SKM-1 treated with dmso at 0.1 percent for 144 hours (cell line): ENCODE measurements around the gene GATAD2A.
A peak's percentile ranks its signal among the peaks of the same experiment; 100 is the strongest.

ENCODE experiments used
- DNase-seq: peaks from one replicate; lab custom pipeline; 2025; ENCODE audit not compliant: unreplicated experiment; lab: John Stamatoyannopoulos, UW

The GATAD2A gene

DNA sequence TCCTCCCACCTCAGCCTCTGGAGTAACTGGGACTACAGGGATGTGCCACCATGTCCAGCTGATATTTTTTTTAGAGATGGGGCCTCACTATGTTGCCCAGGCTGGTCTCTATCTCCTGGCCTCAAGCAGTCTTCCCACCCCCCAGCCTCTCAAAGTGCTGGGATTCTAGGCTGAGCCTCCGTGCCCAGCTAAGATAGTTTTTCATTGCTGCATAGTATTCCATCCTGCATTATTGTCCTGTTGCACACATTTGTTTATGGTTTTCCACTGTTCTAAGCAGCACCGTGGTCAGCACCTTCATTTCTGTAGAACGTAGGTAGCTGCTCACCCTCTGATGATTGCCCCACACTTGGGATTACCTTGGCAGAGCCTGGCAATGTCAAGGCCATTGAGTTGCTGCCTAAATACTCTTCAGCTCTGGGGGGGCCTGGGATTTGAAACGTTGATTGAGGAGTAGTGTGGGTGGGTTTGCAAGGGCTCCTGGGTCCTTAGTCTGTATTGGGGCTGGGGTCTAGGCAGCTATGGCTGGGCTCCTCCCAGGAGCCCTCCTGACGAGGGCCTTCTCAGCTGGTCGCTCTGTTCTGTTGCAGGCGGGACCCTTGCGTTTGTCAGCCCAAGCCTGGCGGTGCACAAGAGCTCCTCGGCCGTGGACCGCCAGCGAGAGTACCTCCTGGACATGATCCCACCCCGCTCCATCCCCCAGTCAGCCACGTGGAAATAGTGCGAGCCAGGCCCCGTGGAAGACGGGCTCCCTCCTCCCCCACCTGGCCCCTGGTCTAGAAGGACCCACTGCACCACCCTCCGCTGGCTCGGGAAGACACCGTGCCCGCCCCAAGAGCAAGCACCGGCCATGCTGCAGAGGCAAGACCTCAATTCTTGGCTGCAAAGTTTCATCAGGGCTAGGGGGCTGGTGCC lies 99.5 kb downstream of the GATAD2A start:
- DNase-seq, result no peak

DNA sequence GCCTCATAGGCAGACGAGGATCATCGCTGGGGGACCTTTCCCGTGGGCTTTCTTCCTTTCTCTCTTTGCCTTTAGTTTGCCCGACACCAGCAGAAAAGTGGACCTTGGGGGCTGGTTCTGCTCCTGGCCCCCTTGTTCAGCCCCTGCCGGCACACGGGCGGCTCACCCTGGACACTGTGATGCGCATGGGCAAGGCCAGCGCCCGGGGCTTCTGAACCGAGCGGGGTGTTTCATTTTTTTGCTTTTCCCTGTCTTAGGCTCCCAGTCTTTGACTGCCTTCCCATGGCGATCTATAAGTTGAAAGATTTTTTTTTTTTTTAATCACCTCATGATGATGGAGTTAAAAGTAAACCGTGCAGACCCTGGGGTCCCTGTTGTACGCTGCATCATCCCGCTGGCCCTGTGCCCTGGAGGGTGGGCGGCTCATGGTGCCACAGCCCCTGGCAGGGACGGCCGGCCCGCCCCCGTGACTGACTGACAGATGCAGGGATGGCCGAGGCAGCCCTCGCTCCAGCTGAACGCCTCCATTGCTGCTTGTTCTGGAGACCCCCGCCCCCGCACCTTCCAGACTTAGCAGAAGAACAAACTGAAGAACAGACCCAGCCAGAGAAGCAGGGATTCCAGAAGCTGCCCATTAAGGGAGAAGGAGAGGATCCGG lies 100.3 kb downstream of the GATAD2A start:
- DNase-seq, result no peak

DNA sequence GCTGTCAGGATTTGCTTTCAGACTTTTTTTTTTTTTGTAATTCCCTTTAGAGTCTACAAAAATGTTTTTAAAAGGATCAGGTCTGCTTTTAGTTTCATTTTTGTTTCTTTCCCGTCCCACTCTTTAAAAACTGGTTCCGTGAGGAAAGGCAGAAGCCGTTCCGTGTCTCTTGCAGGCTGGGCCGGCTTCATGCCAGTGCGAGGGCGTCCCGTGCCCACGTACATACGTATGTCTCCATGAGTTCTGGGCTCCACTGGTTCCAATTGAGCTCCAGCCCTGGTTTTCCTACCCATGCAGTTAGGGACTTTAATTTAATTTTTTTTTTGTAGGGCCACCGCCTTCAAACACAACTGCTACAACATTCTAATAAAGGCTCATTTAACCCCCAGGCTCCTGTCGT lies 101.1 kb downstream of the GATAD2A start:
- no peak for DNase-seq

DNA sequence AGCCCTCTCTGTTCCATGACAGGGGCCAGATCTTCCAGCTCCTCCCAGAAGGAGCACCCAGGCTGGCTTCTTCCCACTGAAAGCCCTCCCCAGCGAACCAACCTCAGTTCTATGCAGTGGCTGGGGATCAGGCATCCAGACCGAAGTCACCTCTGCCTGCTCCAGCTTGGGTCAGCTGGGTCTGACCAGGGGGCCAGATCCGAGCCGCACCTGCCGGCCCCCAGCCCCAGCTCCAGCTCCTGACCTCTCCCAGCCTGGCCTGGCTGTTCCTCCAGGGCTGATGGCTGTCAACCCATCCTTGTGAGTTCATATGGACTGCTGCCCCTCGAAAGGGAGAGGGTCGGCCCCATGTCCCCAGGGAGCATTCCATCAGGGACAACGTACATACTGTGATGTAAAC lies 101.9 kb downstream of the GATAD2A start:
- no peak for DNase-seq

DNA sequence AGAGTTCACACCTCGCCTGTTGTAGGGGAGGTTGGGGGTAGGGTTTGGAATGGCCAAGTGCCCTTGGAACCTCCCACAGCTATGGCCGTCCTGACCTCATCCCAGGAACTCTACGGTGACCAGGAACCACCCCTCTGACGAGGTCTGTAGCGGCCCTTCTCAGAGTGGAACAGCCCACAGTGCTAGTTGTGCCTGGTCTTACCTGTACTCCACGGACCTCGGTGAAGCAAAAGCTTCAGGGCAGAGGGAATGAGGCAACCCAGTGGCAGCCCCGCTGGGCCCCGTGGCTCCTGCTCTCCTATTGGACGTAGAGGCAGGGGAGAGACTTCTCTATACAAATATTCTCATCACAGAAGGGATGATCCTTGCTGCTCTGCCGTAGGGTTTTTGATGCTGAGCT lies 102.7 kb downstream of the GATAD2A start:
- no peak for DNase-seq

DNA sequence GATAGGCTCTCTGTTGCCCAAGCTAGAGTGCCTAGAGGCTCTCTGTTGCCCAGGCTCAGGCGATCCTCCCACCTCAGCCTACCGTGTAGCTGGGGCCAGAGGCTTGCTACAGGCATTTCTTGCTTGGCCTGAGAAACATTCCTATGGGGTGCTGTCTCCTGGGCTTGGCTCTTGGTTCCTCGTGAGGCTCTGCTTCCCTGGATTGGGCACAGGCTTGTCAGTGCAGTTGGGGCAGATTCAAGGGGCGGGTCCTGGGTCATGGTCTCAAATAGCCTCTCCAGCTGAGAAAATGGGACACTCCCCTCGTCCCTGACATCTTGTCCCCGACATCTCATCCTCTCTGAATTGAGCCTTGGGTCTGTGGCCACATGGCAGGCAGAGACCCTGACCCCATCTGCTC lies 105.0 kb downstream of the GATAD2A start:
- DNase-seq, result no peak

DNA sequence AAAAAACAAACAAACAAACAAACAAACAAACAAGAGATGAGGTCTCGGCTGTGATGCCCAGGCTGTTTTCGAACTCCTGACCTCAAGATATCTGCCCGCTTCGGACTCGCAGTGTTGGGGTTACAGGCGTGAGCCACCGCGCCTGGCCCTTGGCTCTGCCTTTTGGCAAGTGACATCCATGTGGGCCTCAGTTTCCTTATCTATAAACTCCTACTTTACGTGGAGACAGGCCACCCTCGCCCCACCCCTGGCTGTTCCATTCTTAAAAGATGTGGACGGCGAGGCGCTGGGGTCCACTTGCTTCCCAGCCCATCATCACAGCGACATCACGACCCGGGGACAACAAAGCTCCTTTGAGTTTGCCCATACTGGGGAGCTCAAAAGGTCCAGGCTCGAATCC lies 108.2 kb downstream of the GATAD2A start:
- DNase-seq, result no peak

DNA sequence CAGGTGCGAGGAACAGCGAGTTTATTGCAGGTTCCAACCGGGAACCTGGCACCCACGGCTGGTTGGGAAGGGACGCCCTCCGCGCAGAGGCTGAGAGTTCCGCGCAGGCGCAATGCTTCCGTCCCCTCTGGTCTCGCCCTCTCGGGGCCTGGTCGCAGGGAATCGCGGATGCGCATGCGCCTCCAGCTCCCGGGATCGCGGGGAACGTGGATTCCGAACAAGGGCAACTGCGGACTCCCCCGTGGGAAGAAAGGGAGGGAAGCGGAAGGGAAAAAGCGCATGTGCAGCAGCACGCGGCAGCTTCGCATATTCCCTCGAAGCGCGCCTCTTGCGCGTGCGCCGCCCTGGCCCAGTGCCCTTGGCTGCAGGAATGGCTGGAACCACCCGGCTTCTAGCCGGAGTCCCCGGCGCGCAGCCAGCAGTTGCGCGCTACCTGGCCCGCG lies 108.8 kb downstream of the GATAD2A start:
- DNase-seq, result no peak

DNA sequence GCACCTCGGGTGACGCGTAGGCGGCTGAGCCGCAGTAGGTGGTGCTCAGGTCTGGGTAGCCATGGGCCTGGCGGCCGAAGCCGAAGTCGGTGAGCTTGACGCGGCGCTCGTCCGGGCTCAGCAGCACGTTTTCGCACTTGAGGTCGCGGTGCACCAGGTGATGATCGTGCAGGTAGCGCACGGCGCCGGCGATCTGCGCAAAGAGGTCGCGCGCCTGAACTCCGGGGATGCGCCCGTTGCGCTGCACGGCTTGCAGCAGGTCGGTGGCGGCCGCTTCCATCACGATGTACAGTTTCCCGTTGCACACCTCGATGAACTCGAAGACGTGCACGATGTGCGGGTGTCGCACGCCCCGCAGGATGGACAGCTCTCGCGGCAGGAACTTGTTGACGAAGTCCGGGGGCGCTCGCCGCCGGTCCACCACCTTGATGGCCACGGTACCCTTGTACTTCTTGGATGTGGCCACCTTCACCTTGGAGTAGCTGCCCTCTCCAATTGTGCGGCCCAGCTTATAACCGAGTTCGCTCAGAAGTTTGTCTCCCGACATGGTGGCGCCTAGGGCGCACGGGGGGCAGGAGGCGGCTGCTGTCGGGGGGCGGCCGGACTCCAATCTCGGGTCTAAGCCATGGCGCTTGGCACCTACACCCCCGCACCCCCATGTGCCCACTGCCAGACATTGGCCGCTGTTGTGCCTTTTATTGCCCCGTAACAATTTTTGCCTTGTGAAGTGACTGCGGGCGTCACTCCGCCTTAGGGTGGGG lies 109.6 kb downstream of the GATAD2A start, which contains the start of gene TSSK6:
Gene TSSK6 (minus strand): TSS at position 668 of the 761 bp plus-strand sequence. CDS start 121 bp downstream, at position 547.
- DNase-seq, result no peak

DNA sequence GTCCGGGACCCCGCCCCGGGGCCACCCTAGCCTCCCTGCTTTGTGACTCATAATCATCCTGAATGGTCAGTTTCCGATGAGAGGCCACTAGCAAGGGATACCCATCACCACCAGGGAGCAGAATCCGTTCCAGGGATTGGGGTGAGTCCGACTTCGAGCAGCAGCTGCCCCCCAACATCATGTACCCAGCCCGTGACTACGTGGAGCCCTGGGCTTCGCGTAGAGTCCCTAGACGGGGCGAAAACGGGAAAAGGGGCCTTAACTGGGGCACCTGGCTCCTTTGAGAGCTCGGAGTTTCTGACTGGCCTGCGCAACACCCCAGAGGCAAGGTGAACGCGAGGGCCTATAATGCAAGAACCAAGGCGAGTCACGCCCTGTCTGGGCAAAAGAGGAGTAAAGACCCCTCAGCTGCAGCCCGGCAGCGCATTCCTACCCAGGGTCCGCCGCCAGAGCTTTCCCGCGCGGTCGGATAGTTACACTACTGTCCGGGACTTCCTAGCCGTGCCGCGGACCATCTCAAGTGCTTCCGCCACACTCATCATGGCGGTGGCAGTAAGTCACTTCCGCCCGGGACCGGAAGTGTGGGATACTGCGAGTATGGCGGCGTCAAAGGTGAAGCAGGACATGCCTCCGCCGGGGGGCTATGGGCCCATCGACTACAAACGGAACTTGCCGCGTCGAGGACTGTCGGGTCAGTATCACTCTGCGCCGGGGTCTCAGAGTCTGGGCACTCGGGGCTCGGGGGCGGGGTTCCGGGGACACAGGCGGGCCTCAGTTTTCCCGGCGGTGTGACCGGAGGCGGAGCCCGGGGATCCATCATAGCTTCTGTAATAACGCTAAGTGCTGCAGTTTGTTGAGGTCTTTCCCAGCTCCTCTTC lies 110.4 kb downstream of the GATAD2A start, which contains the start of gene NDUFA13:
Gene NDUFA13 (plus strand): TSS at position 584 of the 878 bp plus-strand sequence. CDS start 14 bp downstream, at position 598.
- DNase-seq, result peak; percentile 84

DNA sequence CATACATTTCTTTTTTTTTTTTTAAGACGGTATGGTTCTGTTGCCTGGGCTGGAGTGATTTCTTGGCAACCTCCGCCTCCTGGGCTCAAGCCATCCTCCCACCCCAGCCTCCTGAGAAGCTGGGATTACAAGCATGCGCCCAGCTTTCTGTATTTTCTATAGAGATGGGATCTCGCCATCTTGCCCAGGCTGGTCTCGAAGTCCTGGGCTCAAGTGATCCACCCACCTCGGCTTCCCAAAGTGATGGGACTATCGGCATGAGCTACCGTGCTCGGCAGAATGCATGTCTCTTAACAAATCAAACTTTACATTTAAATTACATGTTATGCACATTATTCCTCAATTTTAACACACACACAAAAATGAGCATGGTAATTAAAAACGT lies 111.8 kb downstream of the GATAD2A start:
- no peak for DNase-seq

DNA sequence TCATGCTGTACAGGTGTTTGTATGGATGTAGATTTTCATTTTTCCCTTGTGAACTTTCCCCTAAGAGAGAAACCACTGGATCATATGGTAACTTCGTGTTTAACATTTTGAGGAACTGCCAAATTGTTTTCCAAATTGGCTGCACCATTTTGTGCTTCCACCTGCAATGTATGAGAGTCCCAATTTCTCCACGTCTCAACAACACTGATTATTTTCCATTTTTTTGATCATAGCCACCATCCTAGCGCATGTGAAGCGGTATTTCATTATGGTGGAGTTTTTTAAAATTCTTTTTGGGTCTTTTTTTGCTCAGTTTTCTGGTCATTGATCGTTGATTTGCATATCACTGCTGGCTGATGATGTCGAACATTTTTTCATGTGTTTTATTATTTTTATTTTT lies 115.5 kb downstream of the GATAD2A start:
- no peak for DNase-seq

DNA sequence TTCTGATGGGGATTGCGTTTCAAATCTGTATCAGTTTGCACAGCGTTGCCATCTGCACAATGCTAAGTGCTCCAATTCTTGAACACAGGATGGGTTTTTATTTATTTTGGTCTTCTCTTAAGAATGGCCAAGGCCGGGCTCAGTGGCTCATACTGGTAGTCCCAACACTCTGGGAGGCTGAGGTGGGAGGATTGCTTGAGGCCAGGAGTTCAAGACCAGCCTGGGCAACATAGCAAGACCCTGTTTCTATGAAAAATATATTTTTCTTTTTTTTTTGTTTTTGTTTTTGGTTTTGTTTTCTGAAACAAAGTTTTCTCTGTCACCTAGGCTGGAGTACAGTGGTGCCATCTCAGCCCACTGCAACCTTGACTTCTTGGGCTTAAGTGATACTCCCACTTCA lies 117.7 kb downstream of the GATAD2A start:
- no peak for DNase-seq

DNA sequence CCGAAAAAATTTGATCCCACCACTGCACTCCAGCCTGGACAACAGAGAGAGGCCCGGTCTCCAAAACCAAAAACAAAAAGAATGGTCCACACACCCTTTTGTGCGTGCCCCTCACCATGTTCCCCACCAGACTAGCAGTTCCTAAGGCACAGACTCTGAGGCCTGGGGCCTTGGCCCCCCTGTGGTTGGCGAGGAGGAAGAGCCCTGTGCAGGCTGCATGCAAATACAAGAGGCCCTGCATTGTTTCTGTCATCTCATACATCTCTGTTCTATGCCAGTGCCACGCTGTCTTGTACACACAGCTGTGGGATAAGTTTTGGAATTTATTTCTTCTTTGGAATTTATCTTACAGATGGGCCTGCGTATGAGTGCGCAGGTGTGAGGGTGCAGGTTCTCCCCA lies 118.6 kb downstream of the GATAD2A start:
- no peak for DNase-seq

DNA sequence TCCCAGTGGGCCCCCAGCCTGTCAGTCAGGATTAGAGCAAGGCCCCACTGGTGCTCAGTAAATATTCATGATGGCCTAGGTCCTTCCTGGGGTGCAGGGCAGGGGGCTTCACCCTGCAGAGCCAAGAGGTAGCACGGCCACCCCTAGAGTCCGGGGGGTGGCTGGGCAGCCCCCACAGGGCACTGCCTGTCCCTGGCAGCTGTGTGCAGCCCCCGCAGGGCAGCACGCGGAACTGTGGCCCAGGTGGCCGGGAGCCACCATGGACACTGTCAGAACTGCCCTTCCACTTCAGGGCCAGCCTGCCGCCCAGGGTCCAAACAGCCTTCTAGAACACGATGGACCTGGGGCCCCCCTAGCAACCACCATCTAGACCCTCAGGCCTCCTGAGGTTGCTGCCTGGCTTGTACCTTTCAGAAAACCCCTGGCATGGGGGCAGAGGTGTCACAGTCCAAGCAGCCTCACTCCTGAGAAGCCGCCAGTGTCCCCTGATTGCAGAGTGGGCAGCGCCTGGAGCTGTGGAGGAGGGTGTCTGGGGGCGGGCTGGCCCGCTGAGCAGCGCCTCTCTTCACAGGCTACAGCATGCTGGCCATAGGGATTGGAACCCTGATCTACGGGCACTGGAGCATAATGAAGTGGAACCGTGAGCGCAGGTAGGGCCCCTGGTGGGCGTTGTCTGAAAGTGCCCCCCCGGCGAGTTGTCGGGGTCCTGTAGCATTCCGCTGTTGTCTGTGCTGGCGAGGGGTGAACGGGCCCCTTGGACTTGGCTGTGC lies 120.3 kb downstream of the GATAD2A start:
- no peak for DNase-seq

DNA sequence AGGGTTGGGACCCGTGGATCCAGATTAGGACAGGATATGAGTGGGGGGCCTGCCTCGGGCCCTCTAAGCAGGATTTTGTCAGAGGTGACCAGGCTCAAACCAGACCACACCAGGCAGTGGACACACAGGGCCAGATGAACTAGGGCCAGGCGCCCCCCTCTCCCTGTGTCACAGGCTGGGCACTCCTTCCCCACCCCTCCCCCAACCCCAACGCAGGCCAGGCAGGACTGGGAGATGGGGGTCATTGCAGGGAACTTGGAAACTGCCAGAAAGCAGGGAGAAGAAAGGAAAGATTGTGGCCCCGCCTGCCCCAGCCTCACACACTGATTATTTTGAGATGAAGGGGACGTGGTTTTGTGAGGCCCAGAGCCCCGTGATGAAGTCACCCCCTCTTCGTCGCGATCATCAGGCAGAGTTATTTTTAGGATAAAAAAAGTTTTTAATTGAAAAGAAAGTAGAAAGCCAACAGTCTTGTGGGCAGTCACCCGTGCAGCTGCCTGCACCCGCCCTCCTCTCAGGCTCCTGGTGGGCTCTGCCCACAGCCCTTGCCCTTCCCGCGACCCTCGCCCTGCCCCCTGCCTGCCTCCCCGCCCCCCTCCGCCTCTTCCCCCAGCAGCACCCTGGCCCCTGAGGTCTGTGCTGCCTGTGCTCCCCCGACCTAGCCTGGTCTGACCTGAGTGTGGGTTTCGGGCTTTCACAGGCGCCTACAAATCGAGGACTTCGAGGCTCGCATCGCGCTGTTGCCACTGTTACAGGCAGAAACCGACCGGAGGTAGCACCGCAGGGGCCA lies 121.3 kb downstream of the GATAD2A start:
- no peak for DNase-seq

DNA sequence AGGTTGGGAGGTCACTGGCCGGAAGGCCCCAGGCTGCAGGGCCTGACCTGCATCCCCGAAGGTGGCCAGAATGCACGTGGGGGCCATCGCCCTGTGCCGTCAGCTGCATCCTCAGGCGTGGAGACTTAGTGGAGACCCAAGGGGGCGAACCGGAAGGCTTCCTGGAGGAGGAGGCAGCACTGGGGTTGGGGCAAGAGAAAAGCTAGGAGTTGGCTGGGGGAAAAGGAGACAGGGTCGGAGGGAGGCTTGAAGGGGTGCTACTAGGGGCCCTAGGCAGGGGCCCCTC lies 121.8 kb downstream of the GATAD2A start:
- no peak for DNase-seq

DNA sequence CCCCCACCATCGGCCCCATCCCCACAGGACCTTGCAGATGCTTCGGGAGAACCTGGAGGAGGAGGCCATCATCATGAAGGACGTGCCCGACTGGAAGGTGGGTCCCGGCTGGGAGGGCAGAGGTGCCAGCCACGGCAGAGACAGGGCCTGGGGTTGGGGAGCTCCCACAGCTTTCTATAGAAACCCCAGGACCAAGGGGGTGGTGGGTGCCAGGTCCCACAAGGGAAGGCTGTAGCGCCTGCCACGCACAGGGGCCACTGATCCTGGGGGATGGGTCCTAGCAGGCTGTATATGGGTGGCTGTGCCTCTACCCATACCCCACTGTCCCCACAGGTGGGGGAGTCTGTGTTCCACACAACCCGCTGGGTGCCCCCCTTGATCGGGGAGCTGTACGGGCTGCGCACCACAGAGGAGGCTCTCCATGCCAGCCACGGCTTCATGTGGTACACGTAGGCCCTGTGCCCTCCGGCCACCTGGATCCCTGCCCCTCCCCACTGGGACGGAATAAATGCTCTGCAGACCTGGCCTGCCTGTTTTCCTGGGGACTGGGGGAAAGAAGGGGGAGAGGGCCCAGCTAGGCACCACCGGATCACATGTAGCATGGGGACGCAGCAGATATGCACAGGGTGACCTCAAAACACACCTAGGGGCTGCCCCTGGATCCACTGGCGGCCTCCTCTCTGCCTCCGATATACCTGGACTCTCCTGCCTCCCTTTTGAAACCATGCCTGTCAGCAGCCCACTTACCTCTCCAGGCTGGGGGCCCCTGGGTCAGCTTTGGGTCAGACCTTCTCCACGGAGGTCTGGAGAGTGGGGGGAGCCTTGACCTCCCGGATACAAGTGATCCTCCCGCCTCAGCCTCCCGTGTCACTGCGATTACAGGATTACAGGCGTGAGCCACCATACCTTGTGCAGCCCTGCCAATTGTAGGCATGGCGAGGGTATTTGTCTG lies 122.5 kb downstream of the GATAD2A start:
- DNase-seq, result no peak
